ENCODE results near the gene METTL16. TPM values are rescaled to one million over a fixed set of nuclear protein-coding genes. Genes with fewer than 3 reads are reported as not detected.

The METTL16 gene
- total and polyA plus RNA-seq, 2 of the 8 experiments (the other 6 are each of a cell fraction or from before 2014, with no cell fraction given): 22.8 to 59.4 TPM

GRCh38 chr17:2379489-2380225 lies 132.0 kb downstream of the METTL16 start (continued):
- no peak for TF ChIP-seq CHD2 (IDR thresholded peaks at IDR 0.05; ENCODE audit: low read length)
- TF ChIP-seq SUZ12 (IDR thresholded peaks at IDR 0.05; ENCODE audit: low read length): no peak
- no peak for TF ChIP-seq SP1 (IDR thresholded peaks at IDR 0.05; ENCODE audit: low read depth, low read length)
- TF ChIP-seq YY1 (IDR thresholded peaks at IDR 0.05; ENCODE audit: low read depth, low read length): no peak
- TF ChIP-seq POU5F1 (IDR thresholded peaks at IDR 0.05; ENCODE audit: low read depth, low read length): no peak
- no peak for TF ChIP-seq MAFK (IDR thresholded peaks at IDR 0.05; ENCODE audit: low read depth, low read length)
- no peak for TF ChIP-seq HDAC2 (IDR thresholded peaks at IDR 0.05; ENCODE audit: borderline replicate concordance in 1 of 2, low read depth in 2 of 2, low read length in 2 of 2)
